Fibroblast of peridontal ligament (primary cell): ENCODE data around the gene SLCO3A1.
A peak's percentile ranks its signal among the peaks of the same experiment; 100 is the strongest.

Source experiments
- DNase-seq: peaks from one replicate; pipeline ENCODE4 v3.0.0-alpha.2; 2010; ENCODE audit errors: extremely low read depth

SLCO3A1 gene

GRCh38 chr15:92098869-92099268, 245.4 kb downstream of the SLCO3A1 start:
- DNase-seq: peak; percentile 30

- no peak for DNase-seq
Measured at GRCh38 chr15:92100301-92100700, 246.8 kb downstream of the SLCO3A1 start.

GRCh38 chr15:92100751-92101150, 247.2 kb downstream of the SLCO3A1 start:
- DNase-seq: no peak

GRCh38 chr15:92101708-92102394, 248.3 kb downstream of the SLCO3A1 start:
- DNase-seq: no peak

GRCh38 chr15:92102395-92102755, 248.9 kb downstream of the SLCO3A1 start:
- no peak for DNase-seq

GRCh38 chr15:92104072-92104471, 250.6 kb downstream of the SLCO3A1 start:
- no peak for DNase-seq

- no peak for DNase-seq
Measured at GRCh38 chr15:92105611-92106010, 252.1 kb downstream of the SLCO3A1 start.

- no peak for DNase-seq
Measured at GRCh38 chr15:92107510-92107909, 254.0 kb downstream of the SLCO3A1 start.

- no peak for DNase-seq
Measured at GRCh38 chr15:92109191-92109873, 255.8 kb downstream of the SLCO3A1 start.

GRCh38 chr15:92111291-92111690, 257.8 kb downstream of the SLCO3A1 start:
- DNase-seq: no peak

GRCh38 chr15:92111751-92112150, 258.2 kb downstream of the SLCO3A1 start:
- DNase-seq: peak; percentile 18

GRCh38 chr15:92112180-92112579, 258.7 kb downstream of the SLCO3A1 start:
- peak; percentile 81 for DNase-seq

GRCh38 chr15:92112711-92113110, 259.2 kb downstream of the SLCO3A1 start:
- DNase-seq: no peak

- DNase-seq: no peak
Measured at GRCh38 chr15:92113832-92114231, 260.3 kb downstream of the SLCO3A1 start.

GRCh38 chr15:92115834-92116233, 262.3 kb downstream of the SLCO3A1 start:
- DNase-seq: no peak

GRCh38 chr15:92116330-92116729, 262.8 kb downstream of the SLCO3A1 start:
- no peak for DNase-seq

- DNase-seq: peak; percentile 75
Measured at GRCh38 chr15:92117261-92117731, 263.8 kb downstream of the SLCO3A1 start.

GRCh38 chr15:92118162-92118935, 264.8 kb downstream of the SLCO3A1 start:
- peak; percentile 66 for DNase-seq

- no peak for DNase-seq
Measured at GRCh38 chr15:92118936-92119325, 265.4 kb downstream of the SLCO3A1 start.

- DNase-seq: peak; percentile 42
Measured at GRCh38 chr15:92120094-92120795, 266.7 kb downstream of the SLCO3A1 start.

GRCh38 chr15:92121047-92121446, 267.5 kb downstream of the SLCO3A1 start:
- DNase-seq: no peak

- DNase-seq: no peak
Measured at GRCh38 chr15:92122259-92122658, 268.8 kb downstream of the SLCO3A1 start.
